SK-N-MC (cell line): ENCODE measurements around the gene GABRP.

Experiments
- DNase-seq: peaks from one replicate; pipeline ENCODE4 v3.0.0-alpha.2; 2011; ENCODE audit warnings: low read depth, low spot score
- H3K27ac ChIP-seq: fragments of 200-600 bp; sonication (generic); 2 replicates; pipeline ENCODE4 v1.5.1; 2016; ENCODE audit warnings: mixed run types
- H3K36me3 ChIP-seq: fragments of 200-600 bp; sonication (generic); 2 replicates; pipeline ENCODE4 v1.6.1; 2017; ENCODE audit warnings: antibody characterized with exemption, low read length, mixed read lengths; ENCODE audit not compliant: insufficient read depth
- H3K4me3 ChIP-seq: fragments of 200-600 bp; sonication (generic); 2 replicates; pipeline ENCODE4 v1.5.1; 2016
- H3K9ac ChIP-seq: fragments of 200-600 bp; sonication (generic); 2 replicates; pipeline ENCODE4 v1.8.0; 2017; ENCODE audit warnings: mixed run types, mixed read lengths; ENCODE audit not compliant: insufficient read length
- H3K9me3 ChIP-seq: fragments of 200-600 bp; sonication (generic); 2 replicates; pipeline ENCODE4 v1.6.1; 2017; ENCODE audit warnings: low read depth, mild to moderate bottlenecking, antibody characterized with exemption, low read length, moderate library complexity, mixed read lengths
- EZH2 ChIP-seq: fragments of 200-600 bp; sonication (generic); IDR thresholded peaks from one replicate; pipeline ENCODE4 v1.6.1; 2017; ENCODE audit warnings: antibody characterized with exemption
- FOXP2 ChIP-seq: optimal IDR thresholded peaks from 2 replicates; pipeline ENCODE3; 2011; ENCODE audit warnings: mild to moderate bottlenecking, moderate library complexity; ENCODE audit not compliant: insufficient read depth; ENCODE audit errors: extremely low read length, control extremely low read depth
- POLR2AphosphoS5 ChIP-seq: IDR thresholded peaks from 2 replicates; pipeline ENCODE4 v1.6.1; 2012; ENCODE audit warnings: mild to moderate bottlenecking, low read depth, low read length, borderline replicate concordance

The GABRP gene

DNA sequence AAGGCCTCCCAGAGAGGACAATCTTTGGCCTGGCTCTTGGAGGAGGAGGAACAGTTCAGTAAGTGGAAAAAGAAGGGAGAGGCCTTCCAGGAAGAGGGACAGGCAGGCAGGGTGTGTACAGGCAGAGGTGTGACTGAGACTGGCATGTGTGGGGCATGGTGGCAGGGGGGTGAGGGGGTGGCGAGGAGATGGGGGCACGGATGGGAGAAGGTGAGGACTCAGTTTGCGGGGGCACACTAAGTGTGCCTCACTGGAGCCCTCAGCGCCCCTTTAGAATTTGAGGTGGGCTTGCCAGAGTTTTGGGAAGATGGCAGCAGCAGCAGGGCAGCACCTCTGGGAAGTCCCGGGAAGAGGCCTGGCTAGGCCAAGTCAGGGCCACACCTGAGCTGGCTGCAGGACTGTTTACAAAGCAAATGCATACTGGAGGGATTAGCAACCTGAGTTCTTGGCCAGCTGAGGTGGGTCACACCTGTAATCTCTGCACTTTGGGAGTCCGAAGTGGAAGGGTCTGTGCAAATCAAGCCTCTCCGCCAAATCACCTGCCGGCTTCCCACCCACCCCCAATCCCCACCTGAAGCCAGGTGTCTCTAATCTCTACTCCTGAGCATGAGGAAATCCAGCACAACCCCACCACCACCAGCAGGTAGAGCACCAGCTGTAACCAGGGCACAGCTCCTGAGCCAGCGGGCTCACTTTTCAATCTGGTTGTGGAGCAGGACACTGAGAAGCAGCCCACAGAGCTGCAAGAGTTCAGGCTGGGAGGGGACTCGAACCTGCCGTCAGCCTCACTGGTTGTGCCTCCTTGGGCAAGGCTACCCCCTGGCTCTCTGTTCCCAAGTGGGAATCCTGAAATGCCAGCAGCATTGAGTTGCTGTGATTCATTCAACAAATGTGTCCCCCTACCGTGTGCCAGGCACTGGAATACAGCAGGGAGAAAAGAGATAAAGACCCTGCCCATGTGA is 10.2 kb upstream of the GABRP start:
- Histone ChIP-seq H3K9me3 (no peaks in the 10 kb centered on the region), H3K27ac (no peak overlapping the region), H3K36me3 (no peaks in the 10 kb centered on the region), H3K9ac (no peak overlapping the region), H3K4me3 (no peak overlapping the region)
- TF ChIP-seq EZH2 (no peak), FOXP2 (no peak), POLR2AphosphoS5 (no peak)
- DNase-seq = no peak

DNA sequence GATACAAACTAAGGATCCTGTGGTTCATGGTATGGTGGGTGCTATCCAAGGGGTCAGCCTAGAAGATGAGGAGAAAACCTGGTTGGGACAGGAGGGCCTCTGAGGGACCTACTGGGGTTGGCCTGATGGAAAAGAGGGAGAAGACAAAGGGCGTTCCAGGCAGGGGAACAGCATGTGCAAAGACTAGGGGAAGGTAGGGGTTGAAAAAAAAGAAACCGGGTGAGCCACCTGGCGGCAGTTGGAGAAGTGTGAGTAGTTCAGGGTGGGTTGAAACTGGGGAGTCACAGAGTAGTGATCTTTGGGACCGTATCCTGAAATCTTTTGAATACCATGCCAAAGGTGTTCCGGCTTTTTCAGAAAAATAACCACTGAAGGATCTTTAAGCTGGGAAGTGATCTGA is 8.7 kb upstream of the GABRP start:
- Histone ChIP-seq H3K36me3 (no peaks in the 10 kb centered on the region), H3K9ac (no peak overlapping the region), H3K9me3 (no peaks in the 10 kb centered on the region), H3K4me3 (no peak overlapping the region), H3K27ac (no peak overlapping the region)
- DNase-seq = no peak
- TF ChIP-seq FOXP2 (no peak), EZH2 (no peak), POLR2AphosphoS5 (no peak)

- no peak for TF ChIP-seq FOXP2
- no peak for TF ChIP-seq POLR2AphosphoS5
- TF ChIP-seq EZH2 = no peak
- no peak for DNase-seq
- Histone ChIP-seq H3K9ac (no peak overlapping the region), H3K4me3 (no peak overlapping the region), H3K36me3 (no peaks in the 10 kb centered on the region), H3K9me3 (no peaks in the 10 kb centered on the region), H3K27ac (no peak overlapping the region)
Observed at GRCh38 chr5:170781946-170782345, 1.6 kb upstream of the GABRP start.

GRCh38 chr5:170782438-170782837 is 1.1 kb upstream of the GABRP start:
- Histone ChIP-seq H3K9me3 (no peaks in the 10 kb centered on the region), H3K27ac (no peak overlapping the region), H3K9ac (no peak overlapping the region), H3K36me3 (no peaks in the 10 kb centered on the region), H3K4me3 (no peak overlapping the region)
- no peak for TF ChIP-seq EZH2
- no peak for TF ChIP-seq FOXP2
- TF ChIP-seq POLR2AphosphoS5 = no peak
- DNase-seq = no peak

DNA sequence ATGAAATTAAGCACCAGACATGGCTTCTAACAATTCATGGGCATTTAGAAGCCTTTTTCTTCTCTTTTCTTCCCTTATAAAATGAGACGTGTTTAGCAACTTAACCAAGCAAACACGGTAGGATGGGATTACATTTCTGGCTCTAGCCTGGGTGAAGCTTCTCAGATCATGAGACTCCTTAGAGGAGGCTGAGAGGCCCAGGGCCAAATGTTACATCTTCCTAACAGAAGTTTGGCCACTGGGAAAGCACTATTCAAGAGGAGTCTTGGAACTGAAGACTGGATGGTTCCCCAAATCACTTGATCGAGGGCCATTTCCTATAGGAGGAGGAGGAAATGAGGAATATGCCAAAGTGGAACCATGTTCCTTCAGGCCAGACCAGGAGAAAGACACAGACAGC is 1.9 kb downstream of the GABRP start:
- Histone ChIP-seq H3K27ac (no peak overlapping the region), H3K9ac (no peak overlapping the region), H3K36me3 (no peaks in the 10 kb centered on the region), H3K4me3 (no peak overlapping the region), H3K9me3 (no peaks in the 10 kb centered on the region)
- no peak for DNase-seq
- TF ChIP-seq POLR2AphosphoS5 = no peak
- no peak for TF ChIP-seq FOXP2
- no peak for TF ChIP-seq EZH2

GRCh38 chr5:170787216-170787615 is 3.7 kb downstream of the GABRP start:
- Histone ChIP-seq H3K9ac (no peak overlapping the region), H3K36me3 (no peaks in the 10 kb centered on the region), H3K4me3 (no peak overlapping the region), H3K27ac (no peak overlapping the region), H3K9me3 (no peaks in the 10 kb centered on the region)
- TF ChIP-seq POLR2AphosphoS5 (no peak), FOXP2 (no peak), EZH2 (no peak)
- DNase-seq = no peak

GRCh38 chr5:170788626-170789304 is 5.2 kb downstream of the GABRP start:
- no peak overlapping the region for H3K27ac ChIP-seq
- H3K36me3 ChIP-seq = no peaks in the 10 kb centered on the region
- H3K9ac ChIP-seq = no peak overlapping the region
- TF ChIP-seq FOXP2 (no peak), EZH2 (no peak), POLR2AphosphoS5 (no peak)
- H3K4me3 ChIP-seq = no peak overlapping the region
- DNase-seq = no peak
- H3K9me3 ChIP-seq = no peaks in the 10 kb centered on the region

DNA sequence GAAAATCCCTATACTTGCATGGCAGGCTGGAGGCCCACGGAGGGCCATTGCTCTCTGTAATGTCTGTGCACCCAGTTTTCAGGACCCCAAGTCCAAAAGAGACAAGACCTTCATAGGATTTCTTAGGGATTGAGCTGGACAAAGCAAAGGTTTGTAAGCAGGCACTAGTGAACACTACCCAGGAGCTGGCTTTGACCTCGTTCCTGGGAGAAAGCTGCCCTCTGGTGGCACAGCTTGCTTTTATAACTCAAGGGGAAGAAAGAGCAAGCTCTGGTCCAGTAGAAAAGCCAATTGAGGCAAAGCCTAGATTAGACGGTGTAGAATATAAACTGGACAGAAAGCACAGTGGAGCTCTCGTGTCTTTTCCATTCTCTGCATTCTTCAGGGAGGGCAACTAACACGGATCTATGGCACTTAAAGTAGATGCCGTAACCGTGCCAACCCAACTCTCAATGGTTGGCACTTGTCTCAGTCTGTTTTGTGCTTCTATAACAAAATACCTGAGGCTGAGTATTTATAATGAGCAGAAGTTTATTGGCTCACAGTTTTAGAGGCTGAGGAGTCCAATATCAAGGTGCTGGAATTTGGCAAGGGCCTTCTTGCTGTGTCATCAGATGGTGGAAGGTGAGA is 7.9 kb downstream of the GABRP start:
- Histone ChIP-seq H3K4me3 (no peak overlapping the region), H3K9me3 (no peaks in the 10 kb centered on the region), H3K9ac (no peak overlapping the region), H3K36me3 (no peaks in the 10 kb centered on the region), H3K27ac (no peak overlapping the region)
- TF ChIP-seq FOXP2 (no peak), EZH2 (no peak), POLR2AphosphoS5 (no peak)
- DNase-seq = no peak
